ENCODE results near the gene RAPGEF4.

Gene RAPGEF4

DNA sequence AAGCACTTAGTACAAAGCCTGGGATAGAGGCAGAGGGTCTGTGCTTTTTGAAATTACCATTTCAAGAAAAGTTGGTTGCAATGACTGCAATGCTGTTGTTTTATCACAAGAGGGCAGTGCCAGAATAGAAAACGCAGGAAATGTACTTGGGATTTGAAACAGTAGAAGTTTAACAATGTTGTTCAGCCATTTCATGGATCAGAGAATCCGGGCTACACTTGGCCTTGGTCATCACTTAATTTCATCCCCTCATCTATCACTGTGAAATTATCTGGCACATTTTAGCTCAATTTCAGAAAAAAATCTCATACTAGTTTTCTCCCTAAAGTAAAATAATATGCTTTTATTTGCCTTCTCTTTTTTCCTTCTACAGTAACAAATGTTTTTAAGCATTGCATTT is 70.8 kb downstream of the RAPGEF4 start:
- DNase-seq (ENCODE audit: low read depth), result peak; percentile 56
- H3K4me3 ChIP-seq (ENCODE audit: low read length), result no peak overlapping the region
- TF ChIP-seq, protein P1, sequence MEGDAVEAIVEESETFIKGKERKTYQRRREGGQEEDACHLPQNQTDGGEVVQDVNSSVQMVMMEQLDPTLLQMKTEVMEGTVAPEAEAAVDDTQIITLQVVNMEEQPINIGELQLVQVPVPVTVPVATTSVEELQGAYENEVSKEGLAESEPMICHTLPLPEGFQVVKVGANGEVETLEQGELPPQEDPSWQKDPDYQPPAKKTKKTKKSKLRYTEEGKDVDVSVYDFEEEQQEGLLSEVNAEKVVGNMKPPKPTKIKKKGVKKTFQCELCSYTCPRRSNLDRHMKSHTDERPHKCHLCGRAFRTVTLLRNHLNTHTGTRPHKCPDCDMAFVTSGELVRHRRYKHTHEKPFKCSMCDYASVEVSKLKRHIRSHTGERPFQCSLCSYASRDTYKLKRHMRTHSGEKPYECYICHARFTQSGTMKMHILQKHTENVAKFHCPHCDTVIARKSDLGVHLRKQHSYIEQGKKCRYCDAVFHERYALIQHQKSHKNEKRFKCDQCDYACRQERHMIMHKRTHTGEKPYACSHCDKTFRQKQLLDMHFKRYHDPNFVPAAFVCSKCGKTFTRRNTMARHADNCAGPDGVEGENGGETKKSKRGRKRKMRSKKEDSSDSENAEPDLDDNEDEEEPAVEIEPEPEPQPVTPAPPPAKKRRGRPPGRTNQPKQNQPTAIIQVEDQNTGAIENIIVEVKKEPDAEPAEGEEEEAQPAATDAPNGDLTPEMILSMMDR (IDR thresholded peaks at IDR 0.05; ENCODE audit: insufficient read depth, low read depth, low read length, missing control alignments), result peak; percentile 90

DNA sequence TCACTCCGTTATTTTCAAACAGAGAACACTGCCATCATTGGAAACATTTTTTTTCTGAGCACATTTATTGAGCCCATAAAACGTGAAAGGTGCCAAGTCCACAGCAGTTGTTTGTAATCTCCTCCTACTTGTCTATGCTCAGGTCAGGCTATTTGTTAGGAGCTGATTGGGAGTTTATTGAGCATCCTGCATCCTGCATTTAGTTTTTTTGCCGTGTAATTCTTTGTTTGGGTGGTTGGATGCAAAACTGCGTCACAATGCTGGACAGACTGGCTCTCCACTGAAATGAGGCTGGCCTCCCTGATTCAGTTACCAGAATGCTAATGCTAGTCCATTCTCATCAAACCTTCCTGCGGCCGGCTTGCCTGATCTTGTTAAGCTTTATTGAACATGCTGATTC is 71.4 kb downstream of the RAPGEF4 start:
- no peak overlapping the region for H3K4me3 ChIP-seq (ENCODE audit: low read length)
- peak; percentile 47 for DNase-seq (ENCODE audit: low read depth)
- TF ChIP-seq, protein P1 (IDR thresholded peaks at IDR 0.05; ENCODE audit: insufficient read depth, low read depth, low read length, missing control alignments), result no peak

DNA sequence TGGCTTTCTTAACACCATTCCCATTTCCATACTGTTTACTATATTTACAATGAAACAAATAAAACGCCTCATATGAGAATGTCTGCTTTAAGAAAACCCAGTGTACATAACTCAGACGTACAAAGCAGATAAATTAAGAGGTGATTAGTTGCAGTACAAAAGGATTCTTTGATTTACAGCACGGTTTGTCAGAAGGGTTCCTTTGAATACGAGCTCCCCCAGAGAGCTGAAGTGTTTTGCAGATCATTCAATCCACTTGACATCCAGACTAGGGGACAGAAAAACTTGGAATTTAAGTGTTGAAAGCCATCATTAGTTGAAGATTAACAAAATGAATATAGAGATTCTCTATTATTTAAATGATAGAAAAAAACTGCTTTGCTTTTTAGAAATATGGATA is 72.5 kb downstream of the RAPGEF4 start:
- TF ChIP-seq, protein P1 (IDR thresholded peaks at IDR 0.05; ENCODE audit: insufficient read depth, low read depth, low read length, missing control alignments), result no peak
- no peak overlapping the region for H3K4me3 ChIP-seq (ENCODE audit: low read length)
- DNase-seq (ENCODE audit: low read depth), result no peak

DNA sequence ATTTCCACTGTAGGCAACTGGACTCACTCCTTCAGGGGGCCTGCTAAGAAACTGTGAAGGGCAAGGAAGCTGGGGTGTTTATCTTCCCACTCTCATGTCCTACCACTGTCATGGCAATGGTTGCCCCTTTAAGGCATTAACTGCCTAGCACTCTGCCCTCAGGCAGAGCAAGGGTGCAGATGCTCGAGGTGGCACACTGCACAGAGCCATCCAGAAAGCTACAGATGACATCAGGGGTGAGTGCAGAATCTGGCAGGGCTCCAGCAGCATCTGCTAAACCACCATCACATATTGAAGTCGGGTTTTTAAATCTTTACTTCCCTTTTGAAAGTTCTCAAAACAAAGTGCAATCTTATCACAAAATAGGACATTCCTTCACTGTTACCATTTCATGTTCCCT is 75.4 kb downstream of the RAPGEF4 start:
- H3K4me3 ChIP-seq (ENCODE audit: low read length), result no peak overlapping the region
- TF ChIP-seq, protein P1 (IDR thresholded peaks at IDR 0.05; ENCODE audit: insufficient read depth, low read depth, low read length, missing control alignments), result no peak
- no peak for DNase-seq (ENCODE audit: low read depth)

- TF ChIP-seq, protein P1 (IDR thresholded peaks at IDR 0.05; ENCODE audit: insufficient read depth, low read depth, low read length, missing control alignments), result no peak
- DNase-seq (ENCODE audit: low read depth), result no peak
- no peak overlapping the region for H3K4me3 ChIP-seq (ENCODE audit: low read length)
Observed at GRCh38 chr2:172812158-172812744, 76.6 kb downstream of the RAPGEF4 start.

DNA sequence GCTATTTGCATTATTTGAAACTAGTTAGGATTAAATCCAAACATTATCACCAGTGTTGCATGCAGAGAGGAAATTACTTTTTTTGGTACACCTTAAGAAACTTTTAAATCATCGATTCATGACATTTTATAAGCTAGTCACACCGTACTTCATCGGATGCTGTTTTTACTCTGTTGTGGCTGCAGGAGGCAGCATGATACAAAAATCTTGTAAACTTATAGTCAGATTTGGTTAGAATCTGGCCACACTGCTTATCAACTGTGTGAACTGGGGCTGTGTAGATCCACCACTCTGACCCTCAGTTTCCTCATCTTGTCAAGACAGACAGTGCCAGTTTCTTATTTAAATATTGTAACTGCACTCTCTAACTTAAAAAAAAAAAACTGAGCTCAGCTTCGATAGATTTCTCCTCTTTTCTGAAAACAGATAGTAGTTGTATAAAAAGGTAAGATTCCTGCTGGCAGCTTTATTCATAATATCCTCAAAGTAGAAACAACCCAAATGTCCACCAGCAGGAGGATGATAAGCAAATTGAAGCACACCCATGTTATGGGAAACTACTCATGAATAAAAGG is 77.8 kb downstream of the RAPGEF4 start:
- TF ChIP-seq, protein P1 (IDR thresholded peaks at IDR 0.05; ENCODE audit: insufficient read depth, low read depth, low read length, missing control alignments), result peak; percentile 69
- DNase-seq (ENCODE audit: low read depth), result peak; percentile 50
- H3K4me3 ChIP-seq (ENCODE audit: low read length), result no peak overlapping the region

- H3K4me3 ChIP-seq (ENCODE audit: low read length), result no peak overlapping the region
- peak; percentile 31 for DNase-seq (ENCODE audit: low read depth)
- TF ChIP-seq, protein P1 (IDR thresholded peaks at IDR 0.05; ENCODE audit: insufficient read depth, low read depth, low read length, missing control alignments), result no peak
Observed at GRCh38 chr2:172817411-172817810, 81.8 kb downstream of the RAPGEF4 start.

Measured in epithelial cell of esophagus (primary cell).